ENCODE measurements around the gene MPEG1. TPM values are rescaled to one million over a fixed set of nuclear protein-coding genes. Genes with fewer than 3 reads are reported as not detected.

Gene MPEG1
- total and polyA plus RNA-seq, 3 donors from 2014 or later, result 0.87 to 12.1 (median 3.8) TPM

- H3K4me3 ChIP-seq, result no peak overlapping the region
- H3K27ac ChIP-seq, result no peak overlapping the region
- no peaks in the 10 kb centered on the region for H3K27me3 ChIP-seq
- H3K36me3 ChIP-seq (ENCODE audit: low read depth, missing control alignments), result no peaks in the 10 kb centered on the region
- TF ChIP-seq POLR2A (IDR thresholded peaks at IDR 0.05), result no peak
- no peak for TF ChIP-seq CTCF (IDR thresholded peaks at IDR 0.05)
- WGBS, 2 donors, result 61 to 73% methylated on average over 4 of the region's 4 CpGs
- intact Hi-C loops (cut with DNase I; ENCODE audit: low total_unique reads), result no loop called here
- peaks cover 5% of the 10 kb centered on the region for H3K4me1 ChIP-seq
- no peaks in the 10 kb centered on the region for H3K9me3 ChIP-seq
- no peak for DNase-seq
Measured at GRCh38 chr11:59200423-59200746, 12.3 kb downstream of the MPEG1 start.

- no peaks in the 10 kb centered on the region for H3K9me3 ChIP-seq
- no peak overlapping the region for H3K27ac ChIP-seq
- H3K27me3 ChIP-seq, result no peaks in the 10 kb centered on the region
- no peak for DNase-seq
- TF ChIP-seq CTCF (IDR thresholded peaks at IDR 0.05) (no peak), POLR2A (IDR thresholded peaks at IDR 0.05) (no peak)
- H3K36me3 ChIP-seq (ENCODE audit: low read depth, missing control alignments), result no peaks in the 10 kb centered on the region
- H3K4me3 ChIP-seq, result no peak overlapping the region
- 74 to 84% methylated on average over 14 of the region's 14 CpGs for WGBS, 2 donors
- H3K4me1 ChIP-seq, result peaks cover 5% of the 10 kb centered on the region
- intact Hi-C loops (cut with DNase I; ENCODE audit: low total_unique reads), result no loop called here
Measured at GRCh38 chr11:59199546-59200422, 12.9 kb downstream of the MPEG1 start.

- no peaks in the 10 kb centered on the region for H3K27me3 ChIP-seq
- H3K4me3 ChIP-seq, result no peak overlapping the region
- no peak for DNase-seq
- no peaks in the 10 kb centered on the region for H3K36me3 ChIP-seq (ENCODE audit: low read depth, missing control alignments)
- 92 to 97% methylated on average over 2 of the region's 2 CpGs for WGBS, 2 donors
- H3K4me1 ChIP-seq, result peaks cover 5% of the 10 kb centered on the region
- H3K9me3 ChIP-seq, result no peaks in the 10 kb centered on the region
- no peak for TF ChIP-seq POLR2A (IDR thresholded peaks at IDR 0.05)
- TF ChIP-seq CTCF (IDR thresholded peaks at IDR 0.05), result no peak
- intact Hi-C loops (cut with DNase I; ENCODE audit: low total_unique reads), result no loop called here
- no peak overlapping the region for H3K27ac ChIP-seq
Measured at GRCh38 chr11:59198726-59199125, 14.0 kb downstream of the MPEG1 start.

GRCh38 chr11:59197991-59198390, 14.7 kb downstream of the MPEG1 start:
- no peak overlapping the region for H3K4me3 ChIP-seq
- no peak for TF ChIP-seq POLR2A (IDR thresholded peaks at IDR 0.05)
- no peak for TF ChIP-seq CTCF (IDR thresholded peaks at IDR 0.05)
- H3K4me1 ChIP-seq, result peaks cover 5% of the 10 kb centered on the region
- H3K9me3 ChIP-seq, result no peaks in the 10 kb centered on the region
- DNase-seq, result peak; percentile 63
- no peaks in the 10 kb centered on the region for H3K36me3 ChIP-seq (ENCODE audit: low read depth, missing control alignments)
- H3K27me3 ChIP-seq, result no peaks in the 10 kb centered on the region
- intact Hi-C loops (cut with DNase I; ENCODE audit: low total_unique reads), result no loop called here
- WGBS, 2 donors, result 28 to 40% methylated on average over 1 to 9 of the region's 9 CpGs
- H3K27ac ChIP-seq, result no peak overlapping the region

- intact Hi-C loops (cut with DNase I; ENCODE audit: low total_unique reads), result no loop called here
- no peaks in the 10 kb centered on the region for H3K36me3 ChIP-seq (ENCODE audit: low read depth, missing control alignments)
Measured at GRCh38 chr11:59196777-59197176, 15.9 kb downstream of the MPEG1 start.

More at GRCh38 chr11:59196777-59197176, 15.9 kb downstream of the MPEG1 start:
- WGBS, 2 donors, result 94 to 99% methylated on average over 2 of the region's 2 CpGs
- Histone ChIP-seq H3K4me3 (no peak overlapping the region), H3K27me3 (no peaks in the 10 kb centered on the region), H3K9me3 (no peaks in the 10 kb centered on the region), H3K4me1 (peaks cover 5% of the 10 kb centered on the region), H3K27ac (no peak overlapping the region)
- no peak for TF ChIP-seq CTCF (IDR thresholded peaks at IDR 0.05)
- TF ChIP-seq POLR2A (IDR thresholded peaks at IDR 0.05), result no peak
- DNase-seq, result no peak

All from testis (tissue), 3 donors.